Amniotic stem cell (primary cell): Measurements from ENCODE around the gene CLTCL1.

Experiments
- DNase-seq: peaks from one replicate; lab custom pipeline; 2025; lab: John Stamatoyannopoulos, UW

The CLTCL1 gene

DNA sequence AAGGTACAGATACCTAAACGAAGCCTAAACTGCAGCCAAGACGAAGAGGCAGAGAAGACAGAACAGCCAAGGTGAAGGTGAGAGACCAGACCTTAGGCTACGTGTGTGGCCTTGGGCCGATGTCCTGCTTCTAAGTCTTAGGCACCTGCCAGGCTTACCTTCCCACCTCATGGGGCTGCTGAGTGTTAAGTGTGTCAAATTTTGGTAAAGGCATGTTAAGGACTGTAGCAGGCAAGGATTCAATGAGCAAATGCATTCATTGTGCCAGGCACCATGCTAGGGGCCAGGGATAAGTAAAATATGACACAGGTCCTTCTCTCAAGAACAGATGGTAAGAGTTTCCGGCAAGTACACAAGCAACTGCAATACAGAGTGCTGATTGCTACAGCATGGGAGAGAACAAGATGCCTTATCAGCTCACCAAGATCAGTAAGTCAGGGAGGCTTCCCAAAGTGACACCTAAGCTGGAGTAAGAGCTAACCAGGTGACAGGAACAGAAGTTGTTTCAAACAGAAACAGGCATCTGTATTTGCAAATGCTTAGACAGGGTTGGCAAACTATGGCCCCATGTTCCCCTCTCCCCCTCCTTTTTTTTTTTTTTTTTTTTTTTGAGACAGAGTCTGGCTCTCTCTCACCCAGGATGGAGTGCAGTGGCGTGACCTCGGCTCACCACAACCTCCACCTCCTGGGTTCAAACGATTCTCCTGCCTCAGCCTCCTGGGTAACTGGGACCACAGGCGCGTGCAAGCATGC, 46.7 kb downstream of the CLTCL1 start:
- no peak for DNase-seq

DNA sequence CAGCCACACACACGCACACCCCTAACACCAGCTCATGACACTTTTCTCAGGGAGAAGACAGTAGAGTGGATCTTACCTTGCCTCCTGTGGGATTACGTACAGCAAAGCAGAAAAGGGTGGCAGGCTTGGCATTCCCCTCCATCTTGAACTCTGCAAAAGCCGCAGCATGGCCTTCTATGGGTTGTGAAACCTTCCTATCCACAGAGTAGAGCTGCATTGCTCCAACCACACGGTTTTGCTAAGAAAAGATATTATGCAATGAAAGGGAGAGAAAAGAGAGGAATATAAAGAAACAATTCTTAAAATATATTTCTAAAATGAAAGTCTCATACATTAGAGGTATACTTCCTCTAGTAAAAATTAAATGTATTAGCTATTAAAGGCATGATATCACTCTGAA, 48.8 kb downstream of the CLTCL1 start:
- DNase-seq, result no peak

DNA sequence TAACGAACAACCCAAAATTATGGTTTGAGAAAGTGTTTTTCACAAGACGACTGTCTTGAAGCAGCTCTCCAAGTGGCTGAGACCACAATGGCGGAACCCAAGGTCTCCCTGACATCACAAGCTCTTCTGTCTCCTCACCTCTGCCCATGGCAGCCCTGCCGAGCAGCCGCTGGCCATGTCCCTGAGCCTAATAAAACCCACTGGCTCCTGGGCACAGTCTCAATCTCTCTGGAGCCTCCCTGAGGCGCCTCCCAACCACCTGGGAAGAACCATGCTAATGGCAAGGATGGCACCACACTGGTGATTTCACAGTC, 50.0 kb downstream of the CLTCL1 start:
- DNase-seq, result no peak

- DNase-seq, result no peak
Observed at GRCh38 chr22:19240813-19241592, 50.5 kb downstream of the CLTCL1 start.

GRCh38 chr22:19239464-19239863, 52.1 kb downstream of the CLTCL1 start:
- no peak for DNase-seq

- DNase-seq, result peak; percentile 1
Observed at GRCh38 chr22:19238900-19239299, 52.6 kb downstream of the CLTCL1 start.

DNA sequence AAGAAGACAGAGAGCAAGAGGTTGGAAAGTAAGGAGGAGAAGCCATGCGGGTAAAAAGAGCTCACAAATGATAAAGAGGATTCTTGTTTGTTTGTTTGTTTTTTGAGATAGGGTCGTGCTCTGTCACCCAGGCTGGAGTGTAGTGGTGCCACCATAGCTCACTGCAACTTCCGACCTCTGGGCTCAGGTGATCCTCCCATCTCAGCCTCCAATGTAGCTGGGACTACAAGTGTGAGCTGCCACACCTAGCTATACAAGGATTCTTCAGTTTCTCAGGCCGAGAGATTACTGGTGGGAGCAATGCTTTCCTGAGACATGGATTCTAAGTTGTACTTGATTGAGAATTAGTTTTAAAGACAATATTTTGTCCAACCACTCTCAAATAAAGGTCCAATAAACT, 55.6 kb downstream of the CLTCL1 start:
- DNase-seq, result no peak

GRCh38 chr22:19234126-19234896, 57.2 kb downstream of the CLTCL1 start:
- DNase-seq, result no peak

DNA sequence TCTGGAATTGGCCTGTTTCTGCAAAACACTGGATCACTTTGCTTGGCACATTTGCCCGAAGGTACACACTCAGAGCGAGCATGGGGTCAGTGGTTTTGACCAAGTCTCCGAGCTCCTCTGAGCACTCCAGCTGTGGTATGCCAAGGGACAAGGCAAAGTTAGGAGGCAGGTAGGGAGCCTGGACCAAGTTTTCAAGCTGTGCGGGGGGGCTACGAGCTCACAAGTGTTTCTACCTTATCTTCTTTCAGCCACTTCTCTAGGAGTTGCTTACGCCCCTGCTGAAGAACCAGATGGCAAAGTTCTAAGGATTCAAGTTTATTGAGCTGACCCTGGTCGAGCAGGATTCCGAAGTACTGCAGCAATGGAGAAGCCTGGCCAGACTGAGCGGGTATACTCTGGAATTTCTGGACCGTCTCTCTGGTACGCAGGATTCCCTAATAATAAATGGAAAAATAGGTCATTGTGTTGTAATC, 58.3 kb downstream of the CLTCL1 start:
- DNase-seq, result no peak

DNA sequence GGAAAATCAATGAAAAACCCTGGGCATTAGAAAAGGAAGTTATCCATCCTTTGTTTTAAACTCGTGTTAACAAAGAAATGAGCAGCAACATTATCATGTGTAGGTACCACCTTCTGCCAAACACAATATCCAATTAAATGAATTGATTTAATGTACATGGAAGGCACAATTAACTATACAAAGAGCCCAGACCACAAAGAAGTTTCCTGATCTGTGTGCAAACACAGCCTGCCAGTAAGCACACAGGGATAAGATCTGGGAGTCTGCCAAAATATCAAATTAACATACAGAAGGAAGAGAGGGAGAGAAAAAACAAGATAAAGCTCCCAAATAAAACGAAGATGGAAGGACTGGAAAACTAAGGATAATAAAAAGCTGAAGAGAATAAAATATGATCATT, 58.9 kb downstream of the CLTCL1 start:
- DNase-seq, result no peak

DNA sequence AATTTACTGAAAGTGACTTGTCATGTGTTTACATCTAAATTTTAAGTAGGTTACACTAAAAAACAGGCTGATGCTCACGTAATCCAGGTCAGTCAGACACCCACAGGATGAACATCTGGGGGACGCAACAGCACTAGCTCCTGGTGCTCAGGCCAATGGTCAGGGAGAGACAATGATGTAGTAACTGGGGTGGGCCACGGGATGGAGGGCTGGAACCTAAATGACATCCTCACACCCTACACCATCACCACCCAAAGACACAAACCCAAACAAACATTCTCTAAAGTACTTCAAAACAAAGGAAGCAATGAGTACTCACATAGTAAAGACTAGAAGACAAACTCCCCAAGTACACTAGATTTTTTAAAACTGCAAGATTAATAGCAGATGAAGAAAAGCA, 59.5 kb downstream of the CLTCL1 start:
- no peak for DNase-seq

DNA sequence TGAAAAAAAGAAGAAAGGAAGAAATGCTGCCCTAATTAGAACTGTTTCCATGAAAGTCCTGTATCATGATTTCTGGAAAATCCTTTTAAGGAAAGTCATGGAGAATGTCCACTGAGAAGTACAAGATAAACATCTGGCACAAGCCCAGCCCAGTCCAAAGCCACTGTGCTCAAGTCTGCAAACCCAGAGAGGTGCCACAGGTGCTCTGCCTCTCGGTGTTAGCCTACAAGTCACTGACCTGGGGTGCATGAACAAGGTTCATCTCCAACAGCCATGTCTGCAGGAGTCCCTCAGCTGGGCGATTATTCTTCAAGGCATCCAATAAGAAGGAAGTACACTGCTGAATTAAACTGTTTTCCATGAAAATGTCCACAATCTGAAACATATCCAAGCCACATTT, 61.9 kb downstream of the CLTCL1 start:
- no peak for DNase-seq

DNA sequence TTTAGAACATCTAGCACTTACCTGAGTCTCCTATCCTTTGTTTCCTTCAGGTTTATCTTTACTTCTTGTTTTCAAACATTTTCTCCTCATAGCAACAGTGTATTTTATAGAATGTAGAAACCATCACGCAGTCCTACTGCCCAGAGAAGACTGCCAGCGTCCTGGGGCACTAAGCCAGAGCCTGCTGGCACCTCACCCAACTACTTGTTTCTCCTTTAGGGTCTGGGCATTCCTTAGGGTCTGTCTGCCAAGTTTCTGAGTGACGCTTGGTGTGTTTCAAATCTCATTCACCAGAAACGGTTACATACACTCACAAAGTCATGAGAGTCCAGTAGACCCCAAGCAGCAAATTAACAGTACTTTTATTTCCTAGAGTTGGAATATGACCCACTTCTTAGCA, 63.3 kb downstream of the CLTCL1 start:
- no peak for DNase-seq

DNA sequence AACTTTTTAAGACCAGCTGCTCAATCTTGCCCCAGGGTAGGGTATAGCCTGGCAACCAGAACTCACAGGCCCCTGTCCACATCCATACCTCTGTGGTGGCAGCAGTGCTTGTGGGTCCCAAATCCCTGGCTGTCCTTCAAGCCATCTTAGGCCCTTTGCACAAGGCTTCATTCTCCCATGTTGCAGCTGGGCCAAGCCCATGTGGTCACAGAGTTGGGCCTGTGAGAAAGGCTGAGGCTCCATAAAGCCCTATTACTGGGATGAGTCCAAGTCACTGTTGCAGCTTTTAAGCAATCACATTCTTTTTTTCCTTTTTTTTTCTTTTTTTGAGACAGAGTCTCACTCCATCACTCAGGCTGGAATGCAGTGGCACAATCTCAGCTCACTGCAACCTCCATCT, 65.1 kb downstream of the CLTCL1 start:
- no peak for DNase-seq

GRCh38 chr22:19225560-19225959, 66.0 kb downstream of the CLTCL1 start:
- DNase-seq, result no peak

DNA sequence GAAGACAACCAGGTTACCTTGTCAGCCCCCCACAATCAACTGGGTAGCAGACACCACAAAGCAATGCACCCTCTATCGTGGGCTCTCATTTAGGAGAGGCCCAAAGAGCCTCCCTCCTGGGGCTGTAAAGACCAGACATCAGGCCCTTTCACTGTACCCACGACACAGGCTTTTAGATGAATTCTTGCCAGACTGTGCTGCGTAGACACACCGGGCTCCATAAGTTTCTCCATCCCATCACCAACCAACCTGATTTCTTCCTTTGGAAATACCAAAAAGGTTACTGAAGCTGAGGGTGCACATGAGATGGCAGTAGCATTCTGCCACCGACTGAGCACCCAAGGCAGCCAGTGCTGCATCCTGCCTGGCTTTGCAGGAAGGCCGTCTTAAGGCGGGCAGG, 66.5 kb downstream of the CLTCL1 start:
- DNase-seq, result no peak

DNA sequence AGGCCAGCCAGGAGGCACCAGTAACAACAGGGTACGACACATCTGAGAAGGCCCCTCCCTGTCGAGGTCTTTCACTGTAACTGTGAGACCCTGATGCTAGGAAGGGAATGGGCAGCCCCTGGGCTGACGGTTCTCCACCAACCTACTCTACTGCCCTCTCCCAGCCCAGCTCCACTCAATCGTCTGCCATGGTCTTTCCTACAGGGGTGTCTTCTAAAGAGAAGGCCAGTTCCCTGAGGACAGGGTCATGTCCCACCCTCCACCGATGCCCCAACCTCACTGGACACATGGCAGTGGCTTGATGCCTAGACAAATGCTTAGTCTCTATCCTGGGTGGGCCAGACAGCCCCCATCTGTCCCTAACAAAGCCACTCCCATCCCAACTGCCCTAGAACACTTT, 67.0 kb downstream of the CLTCL1 start:
- no peak for DNase-seq

DNA sequence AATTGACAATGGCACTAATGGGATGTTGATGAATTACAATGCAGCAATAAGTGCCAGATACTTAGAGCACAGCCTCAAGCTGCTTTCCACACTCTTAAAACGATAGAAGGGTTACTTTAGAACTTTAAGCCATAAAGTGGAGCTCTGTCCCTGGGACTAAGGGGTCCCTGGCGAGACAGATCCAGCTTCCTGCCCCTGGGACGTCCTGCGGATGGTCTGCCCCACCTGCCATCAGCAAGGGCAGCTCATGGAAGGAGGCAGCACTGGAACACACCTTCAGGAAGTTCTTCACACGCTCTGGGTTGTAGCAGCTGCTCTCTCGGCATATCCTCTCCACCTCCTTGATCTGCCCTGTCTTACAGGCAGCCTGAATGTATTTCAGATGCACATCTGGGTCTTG, 67.9 kb downstream of the CLTCL1 start:
- DNase-seq, result no peak

DNA sequence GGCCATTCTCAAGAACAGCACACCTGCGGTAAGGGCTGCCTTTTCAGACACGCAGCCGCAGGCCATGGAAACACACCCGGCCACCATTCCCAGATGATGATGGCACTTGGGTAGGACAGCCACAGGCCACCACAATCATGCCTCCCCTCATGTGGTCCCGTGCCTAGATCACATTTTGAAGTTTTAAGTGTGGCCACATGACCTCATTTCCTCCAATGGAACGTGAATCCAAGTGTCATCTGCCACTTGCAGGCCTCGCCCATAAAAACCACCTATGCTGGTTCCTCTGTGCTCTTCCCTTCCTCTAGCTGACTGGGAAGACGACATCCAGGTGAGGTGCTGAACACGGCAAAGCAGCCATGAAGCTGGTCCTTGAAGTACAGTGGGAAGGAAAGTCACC, 68.4 kb downstream of the CLTCL1 start:
- DNase-seq, result no peak

- DNase-seq, result no peak
Observed at GRCh38 chr22:19222242-19223005, 69.1 kb downstream of the CLTCL1 start.

DNA sequence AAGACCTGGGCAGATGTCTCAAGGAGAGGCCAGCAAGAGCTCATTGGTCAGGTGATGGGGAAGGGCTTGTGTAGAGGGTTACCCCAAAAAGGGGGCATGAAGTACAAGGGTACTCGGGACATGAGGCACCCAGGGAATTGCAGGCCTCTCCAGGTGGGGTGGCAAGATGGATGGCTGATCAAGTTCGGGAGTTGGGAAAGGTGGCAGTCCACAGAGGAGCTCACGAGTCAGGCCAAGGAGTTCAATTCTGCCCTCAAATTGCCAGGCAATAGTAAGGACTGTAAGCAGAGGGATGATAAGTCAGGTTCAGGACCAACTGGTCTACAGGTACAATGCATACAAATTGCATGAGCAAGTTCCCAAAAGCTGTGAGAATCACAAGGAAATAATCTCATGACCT, 70.7 kb downstream of the CLTCL1 start:
- no peak for DNase-seq

- DNase-seq, result no peak
Observed at GRCh38 chr22:19218541-19219233, 72.8 kb downstream of the CLTCL1 start.
